ENCODE measurements around the gene CEP104.
A peak's percentile ranks its signal among the peaks of the same experiment; 100 is the strongest.

The CEP104 gene

DNA sequence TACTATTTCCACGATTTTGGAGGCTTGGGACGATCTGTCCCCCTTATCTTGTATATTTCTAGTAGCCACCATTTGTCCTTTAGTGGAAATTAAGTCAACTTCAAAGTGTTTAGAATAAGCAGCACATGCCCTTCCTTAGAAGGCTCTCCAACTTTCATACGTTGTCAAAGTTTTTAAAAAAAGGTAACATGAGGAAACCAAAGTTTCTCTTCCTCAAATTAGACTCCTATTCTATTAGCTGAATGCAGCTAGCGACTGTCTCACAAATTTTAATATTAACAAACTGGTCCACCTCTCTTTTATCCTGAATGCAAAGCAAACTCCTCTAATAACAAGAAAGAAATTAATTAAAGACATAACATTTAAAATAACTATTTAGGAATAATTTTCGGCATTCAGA, 36.2 kb upstream of the CEP104 start:
- no peak for DNase-seq

DNA sequence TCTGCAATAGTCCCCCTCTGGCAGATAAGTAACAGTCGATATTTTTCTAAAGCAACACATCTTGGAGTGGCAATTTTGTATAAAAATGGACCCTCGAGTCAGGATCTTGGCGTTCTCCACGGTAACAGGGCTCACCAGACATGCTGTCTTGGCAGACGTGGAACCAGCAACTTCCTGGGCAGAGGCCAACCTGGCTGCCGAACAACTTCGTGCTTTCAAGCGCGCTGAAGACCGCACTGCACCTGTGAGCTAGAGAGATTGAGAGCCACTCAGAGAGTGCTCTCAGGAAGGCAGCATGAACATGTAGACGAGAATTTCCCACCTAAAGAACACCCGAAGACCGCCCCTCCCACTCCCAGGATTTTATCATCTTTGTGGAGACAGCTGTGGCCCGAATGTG, 35.7 kb upstream of the CEP104 start:
- DNase-seq: no peak

DNA sequence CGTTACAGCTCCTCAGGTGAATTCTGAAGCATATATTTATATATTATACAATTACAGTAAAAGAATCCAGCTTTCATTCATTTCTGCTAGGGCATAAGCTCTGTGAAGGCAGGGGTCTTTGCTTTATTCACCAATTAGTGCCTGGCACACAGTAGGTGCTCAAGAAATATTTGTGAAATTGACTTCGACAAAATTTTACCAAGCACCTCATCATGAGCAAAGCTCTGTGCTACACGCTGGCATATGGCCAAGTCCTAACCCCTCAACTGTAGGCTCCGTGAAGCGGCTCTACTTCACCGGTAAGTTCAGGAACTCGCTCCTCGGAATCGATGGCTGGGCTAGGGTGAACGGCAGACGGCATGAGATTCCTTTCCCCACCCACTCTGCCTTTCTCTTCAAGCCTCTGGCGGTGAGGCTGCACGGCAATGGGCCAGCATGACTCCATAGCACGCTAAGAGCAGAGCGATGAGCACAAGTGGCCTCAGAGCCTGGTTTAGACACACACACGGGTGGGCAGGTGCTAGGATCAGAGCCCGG, 34.4 kb upstream of the CEP104 start:
- no peak for DNase-seq

DNA sequence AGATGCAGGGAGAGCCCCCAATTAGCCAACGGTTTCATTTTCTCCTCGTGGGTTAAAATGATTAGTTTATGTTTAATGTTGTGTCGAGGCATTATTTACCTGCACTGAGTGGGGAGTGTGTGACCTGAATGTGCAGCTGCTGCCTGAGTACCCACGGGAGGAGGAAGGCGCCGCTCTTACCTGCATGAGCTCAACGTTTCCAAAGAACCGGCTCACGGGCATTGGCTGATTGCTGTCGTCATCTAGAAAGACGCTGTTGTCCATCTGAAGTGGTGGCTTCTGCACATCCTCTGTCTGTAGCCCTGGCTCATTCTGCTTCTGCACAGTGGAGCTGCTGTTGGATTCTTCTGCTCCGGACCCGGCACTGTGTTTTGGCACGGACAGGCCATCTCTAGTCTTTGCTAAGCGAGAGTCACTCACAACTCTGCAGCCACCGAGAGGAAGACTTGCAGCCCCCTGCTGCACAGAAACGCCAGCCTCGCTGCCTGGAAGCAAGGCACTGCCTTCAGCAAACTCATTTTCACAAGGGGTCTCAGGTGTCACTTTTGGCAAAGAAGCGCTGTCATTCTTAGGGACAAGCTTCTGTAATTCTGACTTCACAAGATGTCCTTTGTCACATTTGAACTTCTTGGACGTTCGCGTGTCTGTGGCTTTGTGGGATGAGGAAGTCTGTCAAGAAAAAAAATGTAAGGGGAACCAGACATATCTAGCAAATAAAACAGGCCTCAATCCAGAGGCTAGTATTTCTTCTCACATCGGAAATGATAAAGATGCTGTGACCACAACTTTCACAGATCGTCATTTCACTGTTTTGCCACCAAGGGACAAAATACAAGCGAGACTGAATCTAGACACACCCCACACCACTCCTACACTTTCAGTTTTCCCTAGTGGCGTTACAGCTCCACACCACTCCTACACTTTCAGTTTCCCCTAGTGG, 33.6 kb upstream of the CEP104 start:
- DNase-seq: no peak

DNA sequence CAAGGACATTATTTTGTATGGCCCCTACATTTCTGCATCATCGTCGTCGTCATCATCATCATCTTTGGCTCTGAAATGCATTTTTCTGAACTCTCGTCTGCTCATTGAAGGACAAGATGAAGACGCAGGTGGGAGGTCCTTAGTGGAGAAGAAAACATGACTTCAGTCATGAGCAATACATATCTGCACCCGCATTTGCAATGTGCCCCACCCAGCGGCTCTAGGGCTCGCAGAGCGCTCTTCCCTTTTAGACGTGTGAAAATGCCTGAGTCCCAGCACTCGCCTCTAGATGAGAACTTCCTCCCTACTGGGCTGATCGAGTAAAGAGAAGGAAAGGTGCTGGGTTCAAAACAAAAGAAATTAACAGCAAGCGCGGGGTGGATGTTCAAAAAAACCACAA, 32.9 kb upstream of the CEP104 start:
- DNase-seq: no peak

DNA sequence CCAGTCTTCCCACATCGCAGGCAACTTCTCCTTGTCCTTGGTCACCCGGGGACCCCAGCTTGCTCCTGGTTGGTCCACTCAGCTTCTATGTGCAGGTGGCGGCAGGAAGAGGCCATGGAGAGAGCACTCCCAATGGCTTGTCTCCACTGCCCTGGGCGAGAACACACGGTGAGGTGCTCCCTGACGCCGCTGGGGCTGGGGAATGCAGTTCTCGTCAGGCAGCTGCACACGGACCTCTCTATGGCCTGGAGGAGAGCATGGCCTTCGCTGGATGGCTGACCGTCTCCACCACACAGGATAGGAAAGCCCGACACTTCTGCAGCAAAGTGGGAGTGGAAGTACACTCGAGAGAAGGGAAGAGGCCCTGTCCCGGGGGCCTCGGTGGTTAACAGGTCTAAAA, 31.3 kb upstream of the CEP104 start:
- no peak for DNase-seq

DNA sequence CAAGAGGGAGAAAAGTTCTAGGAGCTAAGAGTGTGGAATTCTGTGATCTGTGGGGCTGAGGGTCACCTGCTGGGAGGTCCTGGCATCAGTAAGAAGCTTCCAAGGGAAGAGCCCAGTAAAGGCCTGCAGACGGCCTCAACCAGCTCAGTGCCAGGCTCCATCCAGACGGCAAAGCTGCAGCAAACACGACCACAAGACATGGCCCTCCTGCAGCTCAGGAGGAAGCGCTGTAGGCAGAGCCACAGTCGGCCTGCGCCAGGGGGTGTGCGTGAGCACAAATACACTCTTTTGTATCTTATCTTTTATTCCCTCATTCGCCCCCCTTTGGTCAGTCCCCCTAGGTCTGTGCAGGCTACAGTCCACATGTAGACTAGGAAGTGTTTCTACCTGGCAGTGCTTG, 29.7 kb upstream of the CEP104 start:
- no peak for DNase-seq

DNA sequence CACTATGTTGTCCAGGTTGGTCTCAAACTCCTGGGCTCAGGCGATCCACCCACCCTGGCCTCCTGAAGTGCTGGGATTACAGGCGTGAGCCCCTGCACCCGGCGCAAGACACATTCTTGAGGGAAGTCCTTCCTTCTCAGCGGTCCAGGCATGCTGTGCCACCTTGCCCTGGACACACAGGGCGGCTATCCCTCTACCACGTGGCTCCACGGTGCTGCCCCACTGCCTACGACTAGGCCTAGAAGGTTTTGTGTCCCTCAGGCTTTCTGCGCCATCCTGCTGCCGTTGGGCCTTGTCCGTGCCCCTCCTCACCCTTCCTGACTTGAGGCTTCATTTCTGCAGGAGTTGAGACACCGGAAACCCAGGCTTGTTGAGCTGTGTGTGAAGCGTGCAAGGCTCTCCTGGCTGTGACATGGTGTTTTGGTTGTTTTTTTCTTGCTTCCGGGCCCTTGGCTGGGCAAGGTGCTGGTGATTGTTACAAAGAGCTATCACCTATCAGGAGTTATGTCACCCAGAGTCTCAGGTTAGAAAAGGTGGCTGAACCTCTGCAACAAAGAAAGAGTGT, 29.2 kb upstream of the CEP104 start:
- DNase-seq: no peak

DNA sequence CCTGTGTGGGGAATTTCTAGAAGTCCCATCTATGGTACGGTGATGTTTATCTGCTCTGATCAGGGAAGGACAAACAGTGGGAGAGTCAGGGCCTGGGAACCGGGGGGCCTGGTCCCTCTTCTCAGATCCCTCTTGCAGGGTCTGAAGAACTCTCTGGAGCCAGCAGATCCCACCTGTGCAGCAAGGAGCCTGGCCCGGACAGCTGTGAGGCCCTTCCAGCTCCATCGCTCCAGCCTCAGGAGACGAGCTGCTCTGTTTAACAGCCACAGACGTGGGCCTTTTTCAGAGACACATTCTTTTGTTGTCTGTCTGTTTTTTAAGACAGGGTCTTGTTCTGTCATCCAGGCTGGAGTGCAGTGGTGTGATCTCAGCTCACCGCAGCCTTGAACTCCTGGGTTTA, 28.6 kb upstream of the CEP104 start:
- DNase-seq: no peak

DNA sequence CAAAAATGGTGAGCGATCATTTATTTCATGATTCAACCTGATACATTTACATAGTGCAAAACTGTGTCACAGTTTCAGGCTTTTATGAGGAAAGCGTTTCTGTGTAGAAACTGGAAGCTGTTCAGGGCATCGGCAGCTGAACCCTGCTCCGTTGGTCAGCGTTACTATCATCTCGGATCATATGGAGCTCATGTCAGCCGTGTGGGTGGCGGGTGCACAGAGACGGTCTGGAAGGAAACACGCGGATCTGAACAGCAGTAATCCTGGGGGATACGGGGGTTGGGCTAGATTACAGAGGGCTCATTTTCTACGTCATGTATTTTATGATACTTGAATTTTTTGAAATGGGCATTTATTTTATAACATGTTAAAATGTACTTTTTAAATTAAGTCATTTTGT, 28.0 kb upstream of the CEP104 start:
- DNase-seq: no peak

DNA sequence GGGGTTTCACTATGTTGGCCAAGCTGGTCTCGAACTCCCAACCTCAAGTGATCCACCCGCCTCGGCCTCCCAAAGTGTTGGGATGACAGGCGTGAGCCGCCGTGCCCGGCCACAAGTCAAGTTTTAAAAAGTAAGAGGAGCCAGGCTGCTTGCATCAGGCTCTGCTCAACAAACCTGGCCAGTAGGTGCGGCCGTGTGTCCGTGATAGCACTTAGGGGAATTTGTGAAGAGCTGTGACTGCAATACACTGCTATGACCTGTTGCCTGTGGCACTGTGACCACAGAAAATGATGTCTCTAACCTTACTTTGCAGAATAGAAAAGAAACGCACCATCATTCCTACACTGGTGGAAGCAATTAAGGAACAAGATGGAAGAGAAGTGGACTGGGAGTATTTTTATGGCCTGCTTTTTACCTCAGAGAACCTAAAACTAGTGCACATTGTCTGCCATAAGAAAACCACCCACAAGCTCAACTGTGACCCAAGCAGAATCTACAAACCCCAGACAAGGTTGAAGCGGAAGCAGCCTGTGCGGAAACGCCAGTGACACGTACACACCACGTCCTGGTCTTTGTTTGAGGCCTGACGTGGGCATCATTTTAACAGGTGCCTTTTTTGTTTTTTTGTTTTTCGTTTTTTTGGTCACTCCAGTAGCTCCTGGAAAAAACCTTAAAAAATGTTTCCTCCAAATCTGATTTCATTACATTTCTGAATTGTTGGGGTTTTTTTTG, 26.3 kb upstream of the CEP104 start:
- DNase-seq: no peak

DNA sequence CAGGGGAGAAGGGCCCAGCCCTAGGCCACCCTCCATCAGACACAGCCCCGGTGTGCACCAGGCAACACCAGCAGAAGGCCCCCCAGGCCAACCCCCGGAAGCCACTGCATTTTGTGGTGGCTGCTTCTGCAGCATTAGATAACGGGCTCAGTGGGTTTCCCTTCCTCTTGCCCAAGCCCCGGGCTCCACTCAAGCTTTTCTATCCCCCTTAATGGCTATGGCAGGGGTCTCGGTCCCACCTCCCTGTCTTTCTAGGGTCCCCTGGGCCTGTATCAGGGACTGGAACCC, 24.1 kb upstream of the CEP104 start:
- no peak for DNase-seq

DNA sequence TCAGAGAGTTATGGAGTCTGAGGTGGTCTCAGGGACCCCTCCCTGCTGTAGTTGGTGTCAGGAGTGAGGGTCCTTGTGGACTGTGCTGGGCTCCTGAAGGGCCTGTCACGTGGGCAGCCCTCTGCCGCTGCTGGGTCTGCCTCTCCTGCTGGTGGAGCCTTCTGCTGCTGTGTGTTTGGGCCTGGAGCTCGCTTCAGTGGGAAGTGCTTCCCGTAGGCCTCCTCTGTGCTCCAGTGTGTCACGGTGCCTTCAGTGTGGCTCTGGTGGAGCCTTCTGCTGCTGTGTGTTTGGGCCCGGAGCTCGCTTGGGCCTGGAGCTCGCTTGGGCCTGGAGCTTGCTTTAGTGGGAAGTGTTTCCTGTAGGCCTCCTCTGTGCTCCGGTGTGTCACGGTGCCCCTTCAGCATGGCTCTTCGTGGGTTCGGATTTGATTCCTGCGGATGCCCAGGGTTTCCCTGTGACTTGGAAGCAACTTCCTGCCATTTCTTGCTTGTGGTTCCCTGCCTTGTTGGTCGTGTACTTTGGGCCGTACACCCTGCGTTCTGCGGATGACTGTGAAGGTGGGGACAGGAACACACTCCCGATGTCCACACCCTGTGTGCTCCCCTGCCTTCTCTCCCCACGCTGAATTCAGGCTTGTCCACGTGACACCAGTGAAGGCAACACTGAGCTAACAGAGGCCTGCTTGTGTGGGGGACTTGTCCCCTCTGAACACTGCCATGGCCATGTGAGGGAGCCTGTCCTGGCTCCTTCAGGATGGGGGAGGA, 23.6 kb upstream of the CEP104 start:
- DNase-seq: no peak

DNA sequence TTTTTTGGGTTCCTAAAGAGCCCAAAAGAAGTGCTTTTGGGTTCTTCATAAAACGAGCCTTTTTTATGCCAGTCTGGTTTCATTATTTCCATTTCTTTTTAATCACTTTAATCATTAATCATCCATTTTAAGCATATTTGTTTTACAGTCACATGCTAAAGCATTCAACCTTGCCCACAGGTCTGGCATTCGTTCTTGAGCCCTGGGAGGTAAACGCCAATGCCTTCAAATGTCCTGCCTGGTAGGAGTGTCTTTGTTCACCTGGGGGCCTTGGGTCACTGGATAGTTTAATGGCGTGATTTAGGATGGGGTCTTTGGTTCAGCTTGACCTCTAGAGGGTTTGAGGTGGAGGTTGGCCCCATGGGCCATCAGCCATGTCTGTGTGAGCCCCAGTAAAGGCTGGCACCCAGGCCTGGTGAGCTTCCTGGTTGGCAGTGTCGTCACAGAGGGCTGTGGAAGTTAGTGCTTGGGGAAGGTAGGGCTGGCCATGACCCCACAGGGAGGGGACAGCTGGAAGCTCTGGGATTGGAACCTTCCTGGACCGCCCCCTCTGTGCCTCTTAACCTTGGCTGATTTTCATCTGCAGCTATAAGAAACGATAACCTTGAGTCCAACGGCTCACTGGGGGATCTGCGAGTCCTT, 22.9 kb upstream of the CEP104 start:
- no peak for DNase-seq

DNA sequence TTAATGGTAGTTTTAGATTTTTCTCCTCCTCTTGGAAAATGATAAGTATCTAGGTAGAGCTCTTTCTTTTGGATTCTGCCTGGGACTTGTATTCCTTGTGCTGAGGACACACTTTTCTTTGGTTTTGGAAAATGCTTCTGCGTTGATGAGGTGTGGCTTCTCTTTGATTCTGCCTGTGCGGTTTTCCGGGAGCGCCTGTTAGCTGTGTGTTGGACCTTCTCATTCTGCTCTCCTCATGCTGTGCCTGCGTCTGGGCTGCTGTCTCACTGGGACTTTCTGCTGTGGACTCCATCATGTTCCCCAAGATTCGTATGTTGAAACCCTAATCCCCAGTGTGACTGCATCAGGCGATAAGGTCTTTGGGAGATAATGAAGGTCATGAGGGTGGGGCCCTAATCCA, 22.1 kb upstream of the CEP104 start:
- no peak for DNase-seq

DNA sequence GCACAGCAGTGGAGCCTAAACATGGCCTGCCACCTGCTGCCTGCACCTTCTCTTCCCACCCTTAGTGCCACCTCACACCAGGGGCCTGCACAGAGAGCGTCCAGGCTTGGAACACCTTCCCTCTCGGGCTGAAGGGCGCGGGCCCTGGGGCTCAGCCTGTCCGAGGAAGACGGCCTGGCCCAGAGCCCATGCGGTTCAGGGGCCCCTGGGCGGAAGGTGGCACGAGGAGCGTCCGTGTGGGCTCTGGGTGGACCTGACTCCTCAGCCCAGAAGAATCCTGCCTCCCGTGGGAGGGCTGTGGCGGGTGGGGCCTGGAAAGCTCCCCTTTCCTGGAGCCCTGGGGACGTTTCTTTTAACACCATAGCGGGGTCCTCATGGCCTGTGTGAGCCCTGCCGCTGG, 19.7 kb upstream of the CEP104 start:
- no peak for DNase-seq

DNA sequence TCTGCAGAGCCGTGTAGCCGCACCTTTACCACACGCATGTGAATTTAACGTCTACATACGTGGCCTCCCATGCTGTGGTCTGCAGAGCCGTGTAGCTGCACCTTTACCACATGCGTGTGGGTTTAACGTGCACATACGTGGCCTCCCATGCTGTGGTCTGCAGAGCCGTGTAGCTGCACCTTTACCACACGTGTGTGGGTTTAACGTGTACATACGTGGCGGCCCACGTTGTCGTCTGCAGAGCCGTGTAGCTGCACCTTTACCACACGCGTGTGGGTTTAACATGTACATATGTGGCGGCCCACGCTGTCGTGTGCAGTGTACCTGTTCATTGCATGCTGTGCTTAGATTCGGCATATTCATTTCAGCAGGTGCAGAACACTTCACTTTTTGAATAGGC, 17.7 kb upstream of the CEP104 start:
- no peak for DNase-seq

DNA sequence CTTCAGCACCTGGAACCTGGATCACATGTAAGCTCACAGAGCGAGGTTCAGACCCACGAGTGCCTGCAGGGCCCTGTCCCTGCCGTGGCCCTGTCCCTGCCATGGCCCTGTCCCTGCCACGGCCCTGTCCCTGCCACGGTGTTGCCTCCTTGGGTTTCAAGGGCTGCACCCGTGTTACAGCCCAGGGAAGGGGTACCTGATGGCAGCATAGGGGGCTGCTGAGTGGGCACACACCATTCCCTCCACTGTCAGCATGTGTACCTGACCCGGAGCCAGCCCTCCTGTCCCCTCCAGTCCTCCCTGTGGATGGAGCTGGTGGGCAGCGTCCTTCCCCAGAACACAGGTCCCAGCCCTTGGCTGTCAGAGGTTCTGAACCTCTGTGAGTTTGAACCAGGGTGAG, 15.5 kb upstream of the CEP104 start:
- DNase-seq: no peak

DNA sequence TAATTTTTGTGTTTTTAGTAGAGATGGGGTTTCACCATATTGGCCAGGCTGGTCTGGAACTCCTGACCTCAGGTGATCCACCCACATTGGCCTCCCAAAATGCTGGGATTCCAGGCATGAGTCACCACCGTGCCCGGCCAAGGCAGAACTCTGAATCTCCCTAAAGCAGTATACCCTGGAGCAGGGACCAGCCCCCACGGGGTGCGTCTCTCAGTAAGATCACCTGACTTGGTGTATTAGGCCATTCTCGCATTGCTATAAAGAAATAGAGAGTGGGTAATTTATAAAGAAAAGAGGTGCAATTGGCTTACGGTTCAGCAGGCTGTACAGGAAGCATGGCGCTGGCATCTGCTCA, 14.4 kb upstream of the CEP104 start:
- no peak for DNase-seq

DNA sequence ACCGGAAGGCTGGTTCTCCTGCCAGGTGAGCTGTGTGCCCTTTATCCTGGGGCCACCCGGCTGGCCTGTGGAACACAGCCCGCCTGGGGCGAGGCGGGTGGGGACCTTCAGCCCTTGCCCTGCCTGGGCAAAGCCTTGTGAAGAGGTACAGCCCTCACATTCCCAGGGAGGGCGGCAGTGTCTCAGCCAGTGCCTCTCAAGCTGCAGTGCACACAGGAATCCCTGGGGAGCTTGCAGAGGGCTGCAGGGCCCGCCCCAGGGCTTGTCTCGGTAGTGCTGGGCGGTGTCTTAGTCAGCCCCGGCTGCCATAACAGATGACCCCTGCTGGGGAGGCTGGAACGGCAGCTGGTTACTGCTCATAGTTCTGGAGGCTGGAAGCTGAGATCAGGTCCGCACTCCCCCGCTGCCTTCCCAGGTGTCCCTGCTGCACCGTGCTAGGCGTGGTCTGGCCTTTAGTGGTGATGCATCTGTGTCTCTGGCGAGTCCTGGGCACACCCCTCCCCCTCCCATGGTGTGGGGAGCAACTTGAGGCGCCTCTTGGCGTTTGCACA, 12.8 kb upstream of the CEP104 start:
- peak; percentile 47 for DNase-seq

DNA sequence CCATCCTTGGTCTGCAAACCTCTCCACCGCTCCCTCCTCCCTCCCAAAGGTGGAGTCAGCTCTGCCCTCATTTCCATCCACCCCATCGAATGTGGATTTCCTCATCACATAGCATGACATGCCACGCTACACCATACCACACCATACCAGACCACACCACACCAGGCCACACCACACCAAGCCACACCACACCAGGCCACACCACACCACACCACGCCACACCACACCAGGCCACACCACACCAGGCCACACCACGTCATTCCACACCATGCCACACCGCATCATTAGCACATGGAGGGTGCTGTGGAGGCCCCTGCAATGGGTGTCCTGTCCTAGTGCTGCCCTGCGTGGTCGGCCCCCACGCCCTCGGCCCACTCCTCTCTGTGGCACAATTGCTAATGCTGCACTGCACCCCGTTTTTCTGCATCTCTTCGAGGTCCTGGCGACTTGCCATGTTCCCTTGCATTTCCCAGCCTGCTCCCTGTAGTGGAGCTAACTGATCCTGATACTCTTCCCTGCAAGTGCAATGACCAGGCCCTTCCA, 11.5 kb upstream of the CEP104 start:
- DNase-seq: no peak

DNA sequence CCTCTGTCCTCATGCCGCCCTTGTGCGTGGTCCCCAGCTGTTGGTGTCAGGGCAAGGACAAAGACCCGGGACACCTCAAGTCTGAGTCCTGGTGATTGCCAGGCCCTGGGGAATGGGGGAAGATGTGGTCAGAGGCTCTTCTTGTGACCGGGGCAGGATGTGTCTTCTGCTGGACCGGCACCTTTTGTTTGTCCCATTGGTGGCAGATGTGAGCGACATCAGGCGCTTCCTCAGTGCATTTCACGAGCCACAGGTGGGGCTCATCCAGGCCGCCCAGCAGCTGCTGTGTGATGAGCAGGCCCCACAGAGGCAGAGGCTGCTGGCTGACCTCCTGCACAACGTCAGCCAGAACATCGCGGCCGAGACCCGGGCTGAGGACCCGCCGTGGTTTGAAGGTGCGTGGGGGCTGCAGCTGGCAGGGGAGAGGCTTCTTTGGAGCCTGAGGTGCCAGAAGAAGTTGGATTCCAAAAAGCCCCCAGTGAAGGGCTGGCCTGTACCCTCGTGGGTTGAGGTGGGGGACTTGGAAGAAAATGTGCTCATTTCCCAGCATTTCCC, 8.7 kb upstream of the CEP104 start:
- no peak for DNase-seq
